H9 (cell line): ENCODE data around the gene CYP39A1. TPM values are rescaled to one million over a fixed set of nuclear protein-coding genes. Genes with fewer than 3 reads are reported as not detected.

Experiments
- DNase-seq: peaks from one replicate; pipeline ENCODE4 v3.0.0-alpha.2; 2017
- H2AFZ ChIP-seq: one replicate; pipeline ENCODE4 v1.6.1; 2013; ENCODE audit warnings: mild to moderate bottlenecking, low read length, control low read depth, moderate library complexity
- H2AK5ac ChIP-seq: 2 replicates; pipeline ENCODE4 v1.6.1; 2013; ENCODE audit warnings: low read length, control low read depth, mixed read lengths; ENCODE audit not compliant: insufficient read length
- H2BK120ac ChIP-seq: one replicate; pipeline ENCODE4 v1.6.1; 2013; ENCODE audit warnings: low read depth, mild to moderate bottlenecking, low read length, control low read depth, inconsistent platforms; ENCODE audit not compliant: poor library complexity, severe bottlenecking
- H2BK12ac ChIP-seq: 2 replicates; pipeline ENCODE4 v1.6.1; 2013; ENCODE audit warnings: low read length, control low read depth, mixed read lengths, low read depth; ENCODE audit not compliant: insufficient read length
- H2BK15ac ChIP-seq: 2 replicates; pipeline ENCODE4 v1.6.1; 2013; ENCODE audit warnings: low read depth, low read length, control low read depth
- H2BK20ac ChIP-seq: one replicate; pipeline ENCODE4 v1.6.1; 2013; ENCODE audit warnings: low read depth, mild to moderate bottlenecking, low read length, control low read depth, inconsistent platforms; ENCODE audit not compliant: poor library complexity, severe bottlenecking
- H2BK5ac ChIP-seq: 2 replicates; pipeline ENCODE4 v1.6.1; 2013; ENCODE audit warnings: low read length, control low read depth, mixed read lengths; ENCODE audit not compliant: insufficient read length
- H3K14ac ChIP-seq: 2 replicates; pipeline ENCODE4 v1.6.1; 2013; ENCODE audit warnings: low read length, control low read depth; ENCODE audit not compliant: insufficient read depth
- H3K18ac ChIP-seq: 2 replicates; pipeline ENCODE4 v1.6.1; 2013; ENCODE audit warnings: low read depth, mild to moderate bottlenecking, mixed read lengths, low read length, control low read depth; ENCODE audit not compliant: insufficient read length
- H3K23ac ChIP-seq: 2 replicates; pipeline ENCODE4 v1.6.1; 2013; ENCODE audit warnings: low read length, control low read depth, mixed read lengths, low read depth; ENCODE audit not compliant: insufficient read length
- H3K23me2 ChIP-seq: 2 replicates; pipeline ENCODE4 v1.6.1; 2013; ENCODE audit warnings: low read depth, mild to moderate bottlenecking, mixed read lengths, low read length, control low read depth; ENCODE audit not compliant: insufficient read length, poor library complexity, severe bottlenecking
- H3K27ac ChIP-seq: 2 replicates; pipeline ENCODE4 v1.5.1; 2013; ENCODE audit warnings: low read length, control low read depth, mixed read lengths, low read depth; ENCODE audit not compliant: insufficient read length
- H3K27me3 ChIP-seq: 2 replicates; pipeline ENCODE4 v1.6.1; 2013; ENCODE audit warnings: low read length, control low read depth, inconsistent platforms; ENCODE audit not compliant: insufficient read depth
- H3K4ac ChIP-seq: 2 replicates; pipeline ENCODE4 v1.6.1; 2013; ENCODE audit warnings: low read depth, mild to moderate bottlenecking, control low read depth, inconsistent platforms, low read length, moderate library complexity
- H3K4me1 ChIP-seq: 2 replicates; pipeline ENCODE4 v1.6.1; 2013; ENCODE audit warnings: low read length, control low read depth, inconsistent platforms; ENCODE audit not compliant: insufficient read depth
- H3K4me2 ChIP-seq: 2 replicates; pipeline ENCODE4 v1.6.1; 2013; ENCODE audit warnings: low read length, control low read depth, mixed read lengths; ENCODE audit not compliant: insufficient read length, insufficient read depth
- H3K56ac ChIP-seq: 2 replicates; pipeline ENCODE4 v1.6.1; 2013; ENCODE audit warnings: low read depth, mild to moderate bottlenecking, mixed read lengths, low read length, control low read depth; ENCODE audit not compliant: insufficient read length
- H3K79me1 ChIP-seq: 2 replicates; pipeline ENCODE4 v1.6.1; 2013; ENCODE audit warnings: low read depth, mild to moderate bottlenecking, moderate library complexity, low read length, control low read depth, inconsistent platforms; ENCODE audit not compliant: insufficient read depth, poor library complexity, severe bottlenecking
- H3K79me2 ChIP-seq: 2 replicates; pipeline ENCODE4 v1.6.1; 2013; ENCODE audit warnings: low read length, control low read depth, inconsistent platforms; ENCODE audit not compliant: insufficient read depth
- H3K9ac ChIP-seq: 2 replicates; pipeline ENCODE4 v1.6.1; 2013; ENCODE audit warnings: low read length, control low read depth, mixed read lengths; ENCODE audit not compliant: insufficient read length; ENCODE audit errors: extremely low read depth
- H3K9me3 ChIP-seq: one replicate; pipeline ENCODE4 v1.6.1; 2013; ENCODE audit warnings: low read depth, low read length, inconsistent platforms; ENCODE audit not compliant: control insufficient read depth
- H3T11ph ChIP-seq: one replicate; pipeline ENCODE4 v1.6.1; 2013; ENCODE audit warnings: mild to moderate bottlenecking, low read length, control low read depth, inconsistent platforms
- H4K20me1 ChIP-seq: one replicate; pipeline ENCODE4 v1.6.1; 2013; ENCODE audit not compliant: control insufficient read depth, insufficient read length, insufficient read depth
- H4K5ac ChIP-seq: 2 replicates; pipeline ENCODE4 v1.6.1; 2013; ENCODE audit warnings: low read depth, mild to moderate bottlenecking, mixed read lengths, low read length, control low read depth; ENCODE audit not compliant: insufficient read length
- H4K8ac ChIP-seq: replicated peaks from 2 replicates; pipeline ENCODE4 v1.6.1; 2013; ENCODE audit warnings: low read length, control low read depth, mixed read lengths, low read depth; ENCODE audit not compliant: insufficient read length
- H4K91ac ChIP-seq: 2 replicates; pipeline ENCODE4 v1.6.1; 2013; ENCODE audit warnings: low read depth, mild to moderate bottlenecking, moderate library complexity, mixed read lengths, low read length, control low read depth; ENCODE audit not compliant: insufficient read length
- H3K27ac Mint-ChIP-seq, 3 experiments: 2 replicates in 2 of 3; 3 replicates in 1 of 3; pipeline ENCODE4 v1.8.0; 2020 to 2021; ENCODE audit warnings: mixed read lengths in 3 of 3, mild to moderate bottlenecking in 1 of 3, moderate library complexity in 1 of 3
- H3K27me3 Mint-ChIP-seq: 2 replicates; pipeline ENCODE4 v1.8.0; 2021; ENCODE audit warnings: low read depth, mild to moderate bottlenecking, moderate library complexity, mixed read lengths
- H3K36me3 Mint-ChIP-seq, 3 experiments: 2 replicates in 2 of 3; 3 replicates in 1 of 3; pipeline ENCODE4 v1.8.0; 2020 to 2021; ENCODE audit warnings: low read depth in 3 of 3, mixed read lengths in 3 of 3; ENCODE audit not compliant: insufficient read depth in 1 of 3
- H3K4me1 Mint-ChIP-seq, 2 experiments: 2 replicates each; pipeline ENCODE4 v1.8.0; 2020; ENCODE audit warnings: mixed read lengths in 2 of 2
- H3K4me3 Mint-ChIP-seq, 2 experiments: 2 replicates in 1 of 2; 3 replicates in 1 of 2; pipeline ENCODE4 v1.8.0; 2020 to 2021; ENCODE audit warnings: mild to moderate bottlenecking in 2 of 2, mixed read lengths in 2 of 2, moderate library complexity in 1 of 2
- H3K9me3 Mint-ChIP-seq, 2 experiments: 2 replicates in 1 of 2; 3 replicates in 1 of 2; pipeline ENCODE4 v1.8.0; 2020; ENCODE audit warnings: mild to moderate bottlenecking in 2 of 2, mixed read lengths in 2 of 2, moderate library complexity in 1 of 2
- WGBS: extraction: QIAGEN DNeasy Blood & Tissue Kit; methylation state at CpG from one replicate; pipeline ENCODE4 v1.1.7; 2013; ENCODE audit warnings: missing lambda C conversion rate, low lambda C conversion rate, mixed read lengths; ENCODE audit not compliant: insufficient read length; ENCODE audit errors: extremely low coverage; 5-methylcytosine and 5-hydroxymethylcytosine counted together
- total RNA-seq: library from RNA; stranded (reverse); gene quantifications from 2 replicates; pipeline ENCODE4 v1.2.1, GENCODE V29; 2021
- TF ChIP-seq, protein P1 (sequence below): fragments of 200-600 bp; sonication (generic); conservative IDR thresholded peaks from 3 replicates; pipeline ENCODE4 v1.8.0; 2021; ENCODE audit warnings: antibody characterized with exemption, mild to moderate bottlenecking

The CYP39A1 gene
- total RNA-seq, 1 experiment from 2014 or later, result 0.50 TPM

DNA sequence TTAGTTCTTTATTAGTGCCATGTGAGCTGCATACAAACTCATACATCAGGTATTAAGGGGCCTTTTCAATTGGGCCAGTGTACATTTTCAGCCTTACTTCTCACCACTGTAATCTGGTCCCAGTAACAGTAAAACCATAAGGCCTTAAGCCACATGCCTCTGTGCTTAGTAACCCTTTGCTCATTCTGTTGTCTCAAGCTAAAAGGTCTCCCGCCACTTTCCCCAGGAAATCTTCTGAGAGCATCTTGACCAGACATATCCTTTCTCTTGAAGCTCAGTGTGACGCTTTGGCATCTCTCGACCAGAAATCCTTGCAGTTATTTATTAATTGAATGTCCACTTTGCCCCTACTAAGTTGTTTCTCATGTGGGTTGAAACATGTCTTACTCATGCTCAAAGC lies 68.0 kb downstream of the CYP39A1 start:
- TF ChIP-seq, protein P1, sequence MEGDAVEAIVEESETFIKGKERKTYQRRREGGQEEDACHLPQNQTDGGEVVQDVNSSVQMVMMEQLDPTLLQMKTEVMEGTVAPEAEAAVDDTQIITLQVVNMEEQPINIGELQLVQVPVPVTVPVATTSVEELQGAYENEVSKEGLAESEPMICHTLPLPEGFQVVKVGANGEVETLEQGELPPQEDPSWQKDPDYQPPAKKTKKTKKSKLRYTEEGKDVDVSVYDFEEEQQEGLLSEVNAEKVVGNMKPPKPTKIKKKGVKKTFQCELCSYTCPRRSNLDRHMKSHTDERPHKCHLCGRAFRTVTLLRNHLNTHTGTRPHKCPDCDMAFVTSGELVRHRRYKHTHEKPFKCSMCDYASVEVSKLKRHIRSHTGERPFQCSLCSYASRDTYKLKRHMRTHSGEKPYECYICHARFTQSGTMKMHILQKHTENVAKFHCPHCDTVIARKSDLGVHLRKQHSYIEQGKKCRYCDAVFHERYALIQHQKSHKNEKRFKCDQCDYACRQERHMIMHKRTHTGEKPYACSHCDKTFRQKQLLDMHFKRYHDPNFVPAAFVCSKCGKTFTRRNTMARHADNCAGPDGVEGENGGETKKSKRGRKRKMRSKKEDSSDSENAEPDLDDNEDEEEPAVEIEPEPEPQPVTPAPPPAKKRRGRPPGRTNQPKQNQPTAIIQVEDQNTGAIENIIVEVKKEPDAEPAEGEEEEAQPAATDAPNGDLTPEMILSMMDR, result no peak

More for the DNA sequence above, 68.0 kb downstream of the CYP39A1 start:
- Histone ChIP-seq H2BK5ac (no peak overlapping the region), H2AFZ (no peak overlapping the region), H2BK120ac (no peak overlapping the region), H3K9ac (no peak overlapping the region), H4K8ac (no peak overlapping the region), H4K5ac (no peak overlapping the region), H3K9me3 (no peaks in the 10 kb centered on the region), H3K23me2 (no peaks in the 10 kb centered on the region), H2AK5ac (no peak overlapping the region), H4K91ac (no peak overlapping the region), H3T11ph (no peak overlapping the region), H2BK15ac (no peak overlapping the region), H2BK12ac (no peak overlapping the region), H3K14ac (no peak overlapping the region), H3K56ac (no peak overlapping the region), H3K27me3 (no peaks in the 10 kb centered on the region), H3K4ac (no peak overlapping the region), H3K4me1 (no peaks in the 10 kb centered on the region), H3K79me1 (no peaks in the 10 kb centered on the region), H3K23ac (no peak overlapping the region), H3K4me2 (no peak overlapping the region), H3K27ac (no peak overlapping the region), H3K79me2 (no peaks in the 10 kb centered on the region), H3K18ac (no peak overlapping the region), H2BK20ac (no peak overlapping the region), H4K20me1 (no peaks in the 10 kb centered on the region)
- Mint-ChIP-seq H3K27ac (no peak overlapping the region), H3K4me3 (no peak overlapping the region), H3K4me1 (no peaks in the 10 kb centered on the region), H3K36me3 (no peaks in the 10 kb centered on the region), H3K9me3 (no peaks in the 10 kb centered on the region), H3K27me3 (no peaks in the 10 kb centered on the region)
- WGBS, result no CpG with 5 or more reads among the region's 3 CpGs
- no peak for DNase-seq
